HPDE6-E6E7 (cell line): ENCODE results near the gene H3-3A.
A peak's percentile ranks its signal among the peaks of the same experiment; 100 is the strongest.

Source experiments
- DNase-seq: peaks from one replicate; pipeline ENCODE4 v3.0.0; 2011; ENCODE audit warnings: missing footprints; ENCODE audit errors: extremely low spot score

The H3-3A gene

GRCh38 chr1:226062558-226063223 lies at the start of gene H3-3A:
TSS of gene H3-3A (plus strand) at chr1:226062716. CDS start at chr1:226064352, 1,636 bp downstream.
- DNase-seq: peak; percentile 70

- DNase-seq: no peak
Observed at GRCh38 chr1:226017070-226017469, 45.4 kb upstream of the H3-3A start.

GRCh38 chr1:226019572-226019971 lies 42.9 kb upstream of the H3-3A start:
- no peak for DNase-seq

- no peak for DNase-seq
Observed at GRCh38 chr1:226021401-226021800, 41.1 kb upstream of the H3-3A start.

- DNase-seq: no peak
Observed at GRCh38 chr1:226021801-226022200, 40.7 kb upstream of the H3-3A start.

GRCh38 chr1:226023735-226024134 lies 38.8 kb upstream of the H3-3A start:
- no peak for DNase-seq

- no peak for DNase-seq
Observed at GRCh38 chr1:226026833-226027232, 35.7 kb upstream of the H3-3A start.

- no peak for DNase-seq
Observed at GRCh38 chr1:226027538-226028217, 34.8 kb upstream of the H3-3A start.

- DNase-seq: no peak
Observed at GRCh38 chr1:226029093-226029496, 33.4 kb upstream of the H3-3A start.

GRCh38 chr1:226029568-226030225 lies 32.8 kb upstream of the H3-3A start:
- no peak for DNase-seq

- no peak for DNase-seq
Observed at GRCh38 chr1:226033582-226033981, 28.9 kb upstream of the H3-3A start.

- no peak for DNase-seq
Observed at GRCh38 chr1:226033991-226034390, 28.5 kb upstream of the H3-3A start.

- no peak for DNase-seq
Observed at GRCh38 chr1:226034482-226034881, 28.0 kb upstream of the H3-3A start.

GRCh38 chr1:226035915-226036314 lies 26.6 kb upstream of the H3-3A start:
- DNase-seq: no peak

- DNase-seq: no peak
Observed at GRCh38 chr1:226038661-226039060, 23.9 kb upstream of the H3-3A start.

- DNase-seq: no peak
Observed at GRCh38 chr1:226041419-226041818, 21.1 kb upstream of the H3-3A start.

GRCh38 chr1:226044514-226045101 lies 17.9 kb upstream of the H3-3A start:
- DNase-seq: no peak

- DNase-seq: no peak
Observed at GRCh38 chr1:226046240-226046639, 16.3 kb upstream of the H3-3A start.

- DNase-seq: no peak
Observed at GRCh38 chr1:226047495-226047894, 15.0 kb upstream of the H3-3A start.

GRCh38 chr1:226048886-226049285 lies 13.6 kb upstream of the H3-3A start:
- DNase-seq: no peak

GRCh38 chr1:226050133-226050532 lies 12.4 kb upstream of the H3-3A start:
- DNase-seq: no peak

- peak; percentile 52 for DNase-seq
Observed at GRCh38 chr1:226051365-226051764, 11.2 kb upstream of the H3-3A start.

- no peak for DNase-seq
Observed at GRCh38 chr1:226052061-226052460, 10.5 kb upstream of the H3-3A start.
